Neural cell (in vitro differentiated cells): ENCODE measurements around the gene PRPSAP1.

Experiments used
- SMC3 ChIP-seq: fragments of 450-650 bp; conservative IDR thresholded peaks from 2 replicates; pipeline ENCODE4 v1.6.1; 2014; ENCODE audit warnings: antibody characterized with exemption, mild to moderate bottlenecking, moderate library complexity; ENCODE audit not compliant: poor library complexity
- TF ChIP-seq, protein P1 (sequence below): fragments of 450-650 bp; IDR thresholded peaks from 2 replicates; pipeline ENCODE4 v1.5.1; 2014; ENCODE audit warnings: antibody characterized with exemption, mild to moderate bottlenecking, moderate library complexity; ENCODE audit not compliant: poor library complexity, severe bottlenecking
- TF ChIP-seq, protein P2 (sequence below): IDR thresholded peaks from 2 replicates; pipeline ENCODE4 v1.6.1; 2012; ENCODE audit warnings: borderline replicate concordance

DNA sequence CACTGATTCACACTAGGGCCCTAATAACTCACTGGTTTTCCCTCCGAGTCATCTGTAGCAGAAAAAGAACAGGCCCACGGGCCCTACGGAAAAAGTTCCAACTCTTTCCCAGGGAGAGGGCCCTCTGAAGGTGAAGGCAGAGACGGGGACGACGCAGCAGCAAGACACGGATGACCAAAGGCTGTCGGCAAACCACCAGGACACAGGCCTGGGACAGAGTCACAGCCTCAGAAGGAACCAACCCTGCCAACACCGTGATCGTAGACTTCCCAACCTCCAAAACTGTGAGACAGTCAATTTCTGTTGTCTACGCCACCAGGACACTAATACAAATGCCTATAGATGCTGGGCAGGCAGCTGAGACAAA lies 25.5 kb upstream of the PRPSAP1 start:
- TF ChIP-seq, protein P1, sequence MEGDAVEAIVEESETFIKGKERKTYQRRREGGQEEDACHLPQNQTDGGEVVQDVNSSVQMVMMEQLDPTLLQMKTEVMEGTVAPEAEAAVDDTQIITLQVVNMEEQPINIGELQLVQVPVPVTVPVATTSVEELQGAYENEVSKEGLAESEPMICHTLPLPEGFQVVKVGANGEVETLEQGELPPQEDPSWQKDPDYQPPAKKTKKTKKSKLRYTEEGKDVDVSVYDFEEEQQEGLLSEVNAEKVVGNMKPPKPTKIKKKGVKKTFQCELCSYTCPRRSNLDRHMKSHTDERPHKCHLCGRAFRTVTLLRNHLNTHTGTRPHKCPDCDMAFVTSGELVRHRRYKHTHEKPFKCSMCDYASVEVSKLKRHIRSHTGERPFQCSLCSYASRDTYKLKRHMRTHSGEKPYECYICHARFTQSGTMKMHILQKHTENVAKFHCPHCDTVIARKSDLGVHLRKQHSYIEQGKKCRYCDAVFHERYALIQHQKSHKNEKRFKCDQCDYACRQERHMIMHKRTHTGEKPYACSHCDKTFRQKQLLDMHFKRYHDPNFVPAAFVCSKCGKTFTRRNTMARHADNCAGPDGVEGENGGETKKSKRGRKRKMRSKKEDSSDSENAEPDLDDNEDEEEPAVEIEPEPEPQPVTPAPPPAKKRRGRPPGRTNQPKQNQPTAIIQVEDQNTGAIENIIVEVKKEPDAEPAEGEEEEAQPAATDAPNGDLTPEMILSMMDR = no peak
- no peak for TF ChIP-seq SMC3
- TF ChIP-seq, protein P2, sequence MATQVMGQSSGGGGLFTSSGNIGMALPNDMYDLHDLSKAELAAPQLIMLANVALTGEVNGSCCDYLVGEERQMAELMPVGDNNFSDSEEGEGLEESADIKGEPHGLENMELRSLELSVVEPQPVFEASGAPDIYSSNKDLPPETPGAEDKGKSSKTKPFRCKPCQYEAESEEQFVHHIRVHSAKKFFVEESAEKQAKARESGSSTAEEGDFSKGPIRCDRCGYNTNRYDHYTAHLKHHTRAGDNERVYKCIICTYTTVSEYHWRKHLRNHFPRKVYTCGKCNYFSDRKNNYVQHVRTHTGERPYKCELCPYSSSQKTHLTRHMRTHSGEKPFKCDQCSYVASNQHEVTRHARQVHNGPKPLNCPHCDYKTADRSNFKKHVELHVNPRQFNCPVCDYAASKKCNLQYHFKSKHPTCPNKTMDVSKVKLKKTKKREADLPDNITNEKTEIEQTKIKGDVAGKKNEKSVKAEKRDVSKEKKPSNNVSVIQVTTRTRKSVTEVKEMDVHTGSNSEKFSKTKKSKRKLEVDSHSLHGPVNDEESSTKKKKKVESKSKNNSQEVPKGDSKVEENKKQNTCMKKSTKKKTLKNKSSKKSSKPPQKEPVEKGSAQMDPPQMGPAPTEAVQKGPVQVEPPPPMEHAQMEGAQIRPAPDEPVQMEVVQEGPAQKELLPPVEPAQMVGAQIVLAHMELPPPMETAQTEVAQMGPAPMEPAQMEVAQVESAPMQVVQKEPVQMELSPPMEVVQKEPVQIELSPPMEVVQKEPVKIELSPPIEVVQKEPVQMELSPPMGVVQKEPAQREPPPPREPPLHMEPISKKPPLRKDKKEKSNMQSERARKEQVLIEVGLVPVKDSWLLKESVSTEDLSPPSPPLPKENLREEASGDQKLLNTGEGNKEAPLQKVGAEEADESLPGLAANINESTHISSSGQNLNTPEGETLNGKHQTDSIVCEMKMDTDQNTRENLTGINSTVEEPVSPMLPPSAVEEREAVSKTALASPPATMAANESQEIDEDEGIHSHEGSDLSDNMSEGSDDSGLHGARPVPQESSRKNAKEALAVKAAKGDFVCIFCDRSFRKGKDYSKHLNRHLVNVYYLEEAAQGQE = no peak
